DMS153 treated with DMSO at 0.1 percent for 48 hours (cell line): ENCODE measurements around the gene OR11H7.
A peak's percentile ranks its signal among the peaks of the same experiment; 100 is the strongest.
"Not testable (repeated sequence)": the region's sequence is repeated elsewhere in the genome, so short reads cannot be mapped to it uniquely, and the experiment has no call there.

Source experiments
- DNase-seq: peaks from one replicate; lab custom pipeline; 2025; ENCODE audit not compliant: unreplicated experiment; lab: John Stamatoyannopoulos, UW

OR11H7 gene

DNA sequence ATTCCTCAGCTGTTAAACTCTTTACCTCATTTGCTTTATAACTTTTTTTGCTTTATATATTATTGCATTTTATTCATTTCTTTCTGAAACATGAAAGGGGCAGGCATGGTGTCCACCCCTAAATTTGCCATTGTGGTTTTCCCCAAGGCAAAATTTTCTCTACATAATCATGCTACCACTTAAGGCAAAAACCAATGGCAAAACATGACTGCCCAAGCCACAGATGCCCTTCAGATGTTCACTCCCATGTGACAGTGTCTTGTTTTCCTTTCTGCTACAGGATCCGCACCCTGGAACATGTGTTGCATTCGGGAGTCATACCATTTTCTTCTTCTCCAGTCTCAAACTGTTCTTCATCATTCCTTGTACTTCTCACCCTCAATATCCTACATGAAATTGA, 48.6 kb downstream of the OR11H7 start:
- DNase-seq, result no peak

DNA sequence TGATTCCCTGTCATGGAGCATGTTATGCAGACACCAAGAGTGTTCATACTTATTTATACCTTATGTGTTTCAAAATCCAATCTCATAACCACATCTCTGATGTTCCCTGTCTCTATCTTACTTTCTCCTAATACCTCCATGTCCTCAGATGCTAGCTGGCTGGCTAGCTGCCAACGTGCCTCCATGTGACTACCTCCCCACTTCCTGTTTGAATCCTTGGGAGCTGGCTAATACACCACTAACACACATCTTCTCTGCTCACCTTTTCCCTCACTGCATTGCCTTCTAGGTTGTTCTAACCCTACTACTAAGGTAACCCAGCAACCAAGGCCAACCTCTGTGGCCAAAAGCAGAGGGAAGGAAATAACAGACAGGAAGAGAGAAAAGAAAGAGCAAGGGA, 49.6 kb downstream of the OR11H7 start:
- DNase-seq, result peak; percentile 7

DNA sequence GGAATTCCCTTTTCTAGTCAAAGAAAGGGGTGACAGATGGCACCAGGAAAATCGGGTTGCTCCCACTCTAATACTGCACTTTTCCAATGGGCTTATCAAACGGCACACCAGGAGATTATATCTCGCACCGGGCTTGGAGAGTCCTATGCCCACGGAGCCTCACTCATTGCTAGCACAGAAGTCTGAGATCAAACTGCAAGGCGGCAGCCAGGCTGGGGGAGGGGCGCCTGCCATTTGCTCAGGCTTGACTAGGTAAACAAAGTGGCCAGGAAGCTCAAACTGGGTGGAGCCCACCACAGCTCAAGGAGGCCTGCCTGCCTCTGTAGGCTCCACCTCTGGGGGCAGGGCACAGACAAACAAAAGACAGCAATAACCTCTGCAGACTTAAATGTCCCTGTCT, 51.5 kb downstream of the OR11H7 start:
- not testable (repeated sequence) for DNase-seq
